SK-N-MC (cell line): ENCODE measurements around the gene TAB2.

Source experiments
- EZH2 ChIP-seq: fragments of 200-600 bp; sonication (generic); IDR thresholded peaks from one replicate; pipeline ENCODE4 v1.6.1; 2017; ENCODE audit warnings: antibody characterized with exemption
- FOXP2 ChIP-seq: optimal IDR thresholded peaks from 2 replicates; pipeline ENCODE3; 2011; ENCODE audit warnings: mild to moderate bottlenecking, moderate library complexity; ENCODE audit not compliant: insufficient read depth; ENCODE audit errors: extremely low read length, control extremely low read depth
- POLR2AphosphoS5 ChIP-seq: IDR thresholded peaks from 2 replicates; pipeline ENCODE4 v1.6.1; 2012; ENCODE audit warnings: mild to moderate bottlenecking, low read depth, low read length, borderline replicate concordance

DNA sequence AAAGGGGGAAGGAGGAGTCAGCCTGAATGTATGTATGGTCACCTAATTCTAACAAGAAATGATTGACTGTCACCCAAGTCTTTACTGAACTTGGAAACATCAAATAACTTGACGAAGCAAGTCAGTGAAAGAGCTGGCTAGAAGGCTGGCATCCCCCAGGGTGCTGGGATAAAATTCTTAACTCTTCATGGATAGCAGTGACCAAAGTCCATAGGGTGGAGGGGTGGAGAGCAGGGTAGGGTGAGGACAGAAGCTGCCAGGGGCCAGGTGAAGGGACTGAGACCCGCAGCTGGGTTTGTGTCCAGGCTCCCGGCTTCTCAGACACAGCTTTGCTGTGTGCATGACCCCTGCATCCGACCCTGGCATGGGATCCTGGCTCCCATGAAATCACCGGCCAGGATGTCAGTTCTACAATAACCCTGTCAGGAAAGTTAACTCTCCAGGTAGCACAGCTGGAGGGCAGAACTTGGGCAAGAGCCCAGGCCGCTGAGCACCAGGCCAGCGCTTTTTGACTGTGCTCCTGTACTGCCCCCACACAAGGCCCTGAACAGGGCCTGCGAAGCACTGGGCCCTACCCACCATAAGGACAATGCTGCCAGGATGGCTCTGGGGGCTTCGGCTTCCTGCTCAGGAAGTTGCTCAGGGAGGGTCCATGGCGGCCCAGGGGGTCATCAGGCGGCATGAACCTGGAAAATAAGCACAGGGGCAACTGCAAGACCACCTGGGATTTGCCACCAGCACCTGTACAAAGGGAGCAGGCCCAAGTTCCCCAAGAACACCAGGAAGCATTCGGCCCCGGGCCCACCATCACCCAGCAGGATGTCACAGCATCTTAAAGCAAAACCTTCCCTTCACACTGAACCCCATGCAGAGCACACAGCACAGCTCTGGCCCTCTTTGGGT lies 134.8 kb downstream of the TAB2 start:
- no peak for TF ChIP-seq EZH2
- TF ChIP-seq POLR2AphosphoS5, result no peak
- TF ChIP-seq FOXP2, result no peak
